H1 (cell line): ENCODE measurements around the gene TJP2. TPM values are rescaled to one million over a fixed set of nuclear protein-coding genes. Genes with fewer than 3 reads are reported as not detected.

ENCODE experiments used
- polyA plus RNA-seq, 7 experiments: library from polyadenylated mRNA; depleted of rRNA in 3 of 7; stranded (reverse) in 5 of 7; unstranded in 2 of 7; fragments of >200 nt in 5 of 7; fragments of 200-250 nt in 2 of 7; gene quantifications; 1 replicate in 5 of 7; 2 replicates in 1 of 7; 4 replicates in 1 of 7; pipeline versions ENCODE4 v1.2.1 to v1.2.3, GENCODE V29; 2011 to 2013; ENCODE audit warnings: missing spikeins in 2 of 7, mixed read lengths in 2 of 7
- total RNA-seq: library from RNA; stranded (reverse); fragmentation: NEBNext Ultra II Directional; extraction: Animal tissue kit (Norgen Biotek cat#: 25700); gene quantifications from 2 replicates; pipeline ENCODE4 v1.2.1, GENCODE V29; 2021
- TF ChIP-seq, protein P1 (sequence below): fragments of 300-600 bp; sonication (generic); IDR thresholded peaks from 2 replicates; pipeline ENCODE4 v1.7.1; 2012; ENCODE audit warnings: low read length, moderate library complexity, mild to moderate bottlenecking, inconsistent platforms; ENCODE audit not compliant: insufficient replicate concordance

Gene TJP2
- total and polyA plus RNA-seq, 2 of the 8 experiments (the other 6 are each of a cell fraction or from before 2014, with no cell fraction given), result 54.9 to 137 TPM

DNA sequence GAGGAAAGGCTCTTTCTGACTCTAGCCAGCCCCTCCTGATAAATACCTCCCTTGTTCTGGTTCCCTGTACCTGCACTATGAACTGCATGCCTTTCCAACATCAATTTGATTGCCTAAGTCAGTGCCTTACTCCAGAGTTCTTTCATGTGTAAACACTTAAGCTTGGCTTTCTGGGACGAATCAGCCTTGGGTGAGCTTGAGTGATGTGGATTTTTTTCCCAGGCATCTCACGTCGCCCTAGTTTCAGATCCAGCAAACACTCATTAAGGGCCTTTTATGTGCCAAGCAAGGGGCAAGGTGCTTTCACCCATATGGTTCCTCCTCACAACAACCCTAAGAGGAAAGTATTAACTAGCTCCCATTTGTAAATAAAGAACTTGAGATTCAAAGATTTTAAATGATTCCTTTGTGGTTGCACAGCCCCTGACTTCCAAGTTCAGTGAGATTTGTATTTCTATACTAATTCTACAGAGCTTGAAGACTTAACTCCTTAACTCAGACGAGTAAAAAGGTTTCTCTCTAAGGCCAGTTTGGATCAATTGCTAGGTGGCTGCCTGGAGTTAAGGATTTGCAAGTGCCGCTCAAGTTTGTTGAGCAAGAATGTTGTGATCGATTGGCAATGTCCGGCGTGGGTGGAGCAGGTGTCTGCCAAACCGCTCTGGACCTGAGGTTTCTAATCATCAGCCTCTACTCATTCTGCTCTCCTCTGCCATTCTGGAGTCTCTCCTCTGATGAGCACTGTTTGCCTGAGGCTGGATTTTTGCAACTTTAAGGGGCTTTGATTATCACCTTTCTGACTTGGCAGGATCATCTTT, 20.2 kb upstream of the TJP2 start (continued):
- TF ChIP-seq, protein P1, sequence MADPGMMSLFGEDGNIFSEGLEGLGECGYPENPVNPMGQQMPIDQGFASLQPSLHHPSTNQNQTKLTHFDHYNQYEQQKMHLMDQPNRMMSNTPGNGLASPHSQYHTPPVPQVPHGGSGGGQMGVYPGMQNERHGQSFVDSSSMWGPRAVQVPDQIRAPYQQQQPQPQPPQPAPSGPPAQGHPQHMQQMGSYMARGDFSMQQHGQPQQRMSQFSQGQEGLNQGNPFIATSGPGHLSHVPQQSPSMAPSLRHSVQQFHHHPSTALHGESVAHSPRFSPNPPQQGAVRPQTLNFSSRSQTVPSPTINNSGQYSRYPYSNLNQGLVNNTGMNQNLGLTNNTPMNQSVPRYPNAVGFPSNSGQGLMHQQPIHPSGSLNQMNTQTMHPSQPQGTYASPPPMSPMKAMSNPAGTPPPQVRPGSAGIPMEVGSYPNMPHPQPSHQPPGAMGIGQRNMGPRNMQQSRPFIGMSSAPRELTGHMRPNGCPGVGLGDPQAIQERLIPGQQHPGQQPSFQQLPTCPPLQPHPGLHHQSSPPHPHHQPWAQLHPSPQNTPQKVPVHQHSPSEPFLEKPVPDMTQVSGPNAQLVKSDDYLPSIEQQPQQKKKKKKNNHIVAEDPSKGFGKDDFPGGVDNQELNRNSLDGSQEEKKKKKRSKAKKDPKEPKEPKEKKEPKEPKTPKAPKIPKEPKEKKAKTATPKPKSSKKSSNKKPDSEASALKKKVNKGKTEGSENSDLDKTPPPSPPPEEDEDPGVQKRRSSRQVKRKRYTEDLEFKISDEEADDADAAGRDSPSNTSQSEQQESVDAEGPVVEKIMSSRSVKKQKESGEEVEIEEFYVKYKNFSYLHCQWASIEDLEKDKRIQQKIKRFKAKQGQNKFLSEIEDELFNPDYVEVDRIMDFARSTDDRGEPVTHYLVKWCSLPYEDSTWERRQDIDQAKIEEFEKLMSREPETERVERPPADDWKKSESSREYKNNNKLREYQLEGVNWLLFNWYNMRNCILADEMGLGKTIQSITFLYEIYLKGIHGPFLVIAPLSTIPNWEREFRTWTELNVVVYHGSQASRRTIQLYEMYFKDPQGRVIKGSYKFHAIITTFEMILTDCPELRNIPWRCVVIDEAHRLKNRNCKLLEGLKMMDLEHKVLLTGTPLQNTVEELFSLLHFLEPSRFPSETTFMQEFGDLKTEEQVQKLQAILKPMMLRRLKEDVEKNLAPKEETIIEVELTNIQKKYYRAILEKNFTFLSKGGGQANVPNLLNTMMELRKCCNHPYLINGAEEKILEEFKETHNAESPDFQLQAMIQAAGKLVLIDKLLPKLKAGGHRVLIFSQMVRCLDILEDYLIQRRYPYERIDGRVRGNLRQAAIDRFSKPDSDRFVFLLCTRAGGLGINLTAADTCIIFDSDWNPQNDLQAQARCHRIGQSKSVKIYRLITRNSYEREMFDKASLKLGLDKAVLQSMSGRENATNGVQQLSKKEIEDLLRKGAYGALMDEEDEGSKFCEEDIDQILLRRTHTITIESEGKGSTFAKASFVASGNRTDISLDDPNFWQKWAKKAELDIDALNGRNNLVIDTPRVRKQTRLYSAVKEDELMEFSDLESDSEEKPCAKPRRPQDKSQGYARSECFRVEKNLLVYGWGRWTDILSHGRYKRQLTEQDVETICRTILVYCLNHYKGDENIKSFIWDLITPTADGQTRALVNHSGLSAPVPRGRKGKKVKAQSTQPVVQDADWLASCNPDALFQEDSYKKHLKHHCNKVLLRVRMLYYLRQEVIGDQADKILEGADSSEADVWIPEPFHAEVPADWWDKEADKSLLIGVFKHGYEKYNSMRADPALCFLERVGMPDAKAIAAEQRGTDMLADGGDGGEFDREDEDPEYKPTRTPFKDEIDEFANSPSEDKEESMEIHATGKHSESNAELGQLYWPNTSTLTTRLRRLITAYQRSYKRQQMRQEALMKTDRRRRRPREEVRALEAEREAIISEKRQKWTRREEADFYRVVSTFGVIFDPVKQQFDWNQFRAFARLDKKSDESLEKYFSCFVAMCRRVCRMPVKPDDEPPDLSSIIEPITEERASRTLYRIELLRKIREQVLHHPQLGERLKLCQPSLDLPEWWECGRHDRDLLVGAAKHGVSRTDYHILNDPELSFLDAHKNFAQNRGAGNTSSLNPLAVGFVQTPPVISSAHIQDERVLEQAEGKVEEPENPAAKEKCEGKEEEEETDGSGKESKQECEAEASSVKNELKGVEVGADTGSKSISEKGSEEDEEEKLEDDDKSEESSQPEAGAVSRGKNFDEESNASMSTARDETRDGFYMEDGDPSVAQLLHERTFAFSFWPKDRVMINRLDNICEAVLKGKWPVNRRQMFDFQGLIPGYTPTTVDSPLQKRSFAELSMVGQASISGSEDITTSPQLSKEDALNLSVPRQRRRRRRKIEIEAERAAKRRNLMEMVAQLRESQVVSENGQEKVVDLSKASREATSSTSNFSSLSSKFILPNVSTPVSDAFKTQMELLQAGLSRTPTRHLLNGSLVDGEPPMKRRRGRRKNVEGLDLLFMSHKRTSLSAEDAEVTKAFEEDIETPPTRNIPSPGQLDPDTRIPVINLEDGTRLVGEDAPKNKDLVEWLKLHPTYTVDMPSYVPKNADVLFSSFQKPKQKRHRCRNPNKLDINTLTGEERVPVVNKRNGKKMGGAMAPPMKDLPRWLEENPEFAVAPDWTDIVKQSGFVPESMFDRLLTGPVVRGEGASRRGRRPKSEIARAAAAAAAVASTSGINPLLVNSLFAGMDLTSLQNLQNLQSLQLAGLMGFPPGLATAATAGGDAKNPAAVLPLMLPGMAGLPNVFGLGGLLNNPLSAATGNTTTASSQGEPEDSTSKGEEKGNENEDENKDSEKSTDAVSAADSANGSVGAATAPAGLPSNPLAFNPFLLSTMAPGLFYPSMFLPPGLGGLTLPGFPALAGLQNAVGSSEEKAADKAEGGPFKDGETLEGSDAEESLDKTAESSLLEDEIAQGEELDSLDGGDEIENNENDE, result no peak
